H1 (cell line): ENCODE results near the gene FHAD1. TPM values are rescaled to one million over a fixed set of nuclear protein-coding genes. Genes with fewer than 3 reads are reported as not detected.

ENCODE experiments used
- CTCF ChIA-PET: fragments of 300-600 bp; sonication (Branson Sonifier 250); formaldehyde crosslinking; loops from one replicate; lab custom pipeline; 2021; ENCODE audit not compliant: partially characterized antibody; lab: Charles Lee
- POLR2A ChIA-PET: fragments of 300-600 bp; sonication (Branson Sonifier 250); formaldehyde crosslinking; loops from one replicate; lab custom pipeline; 2021; ENCODE audit warnings: inconsistent platforms; ENCODE audit not compliant: partially characterized antibody; lab: Charles Lee
- DNase-seq, 2 experiments: peaks; one replicate each; pipeline versions ENCODE4 v3.0.0 to v3.0.0-alpha.2; 2010 to 2022; ENCODE audit warnings: low spot score in 2 of 2, low read depth in 1 of 2, mixed read lengths in 1 of 2
- FAIRE-seq: peaks from 2 replicates; lab custom pipeline; 2011; peaks lifted over from hg19 to GRCh38; lab: Jason Lieb, UNC
- H2AFZ ChIP-seq: 2 replicates; pipeline ENCODE4 v1.8.1; 2012; ENCODE audit warnings: low read length, inconsistent platforms
- H2AK5ac ChIP-seq: 2 replicates; pipeline ENCODE4 v1.6.1; 2013; ENCODE audit warnings: low read depth, low read length
- H2BK120ac ChIP-seq: replicated peaks from 2 replicates; pipeline ENCODE3; 2013; ENCODE audit warnings: low read depth, low read length, inconsistent platforms
- H2BK12ac ChIP-seq: 2 replicates; pipeline ENCODE4 v1.6.1; 2013; ENCODE audit warnings: low read depth, low read length
- H2BK15ac ChIP-seq: 2 replicates; pipeline ENCODE4 v1.6.1; 2013; ENCODE audit warnings: low read length
- H2BK20ac ChIP-seq: 2 replicates; pipeline ENCODE4 v1.6.1; 2013; ENCODE audit warnings: low read length
- H2BK5ac ChIP-seq: 2 replicates; pipeline ENCODE4 v1.6.1; 2013; ENCODE audit warnings: low read depth, low read length
- H3K14ac ChIP-seq: 2 replicates; pipeline ENCODE4 v1.6.1; 2013; ENCODE audit warnings: inconsistent platforms; ENCODE audit not compliant: insufficient read length
- H3K18ac ChIP-seq: 2 replicates; pipeline ENCODE4 v1.6.1; 2013; ENCODE audit warnings: low read length; ENCODE audit errors: extremely low read depth
- H3K23ac ChIP-seq: 2 replicates; pipeline ENCODE4 v1.6.1; 2013; ENCODE audit warnings: inconsistent platforms; ENCODE audit not compliant: insufficient read length
- H3K23me2 ChIP-seq: 2 replicates; pipeline ENCODE4 v1.6.1; 2013; ENCODE audit warnings: low read depth, low read length
- H3K27ac ChIP-seq: 2 replicates; pipeline ENCODE4 v1.6.1; 2011; ENCODE audit warnings: low read depth, low read length, inconsistent platforms
- H3K27me3 ChIP-seq, 4 experiments: replicated peaks in 1 of 4; 1 replicate in 1 of 4; 2 replicates in 3 of 4; pipeline versions ENCODE4 v1.6.1 to v1.8.1; 2011 to 2013; ENCODE audit warnings: low read length in 3 of 4, mild to moderate bottlenecking in 3 of 4, inconsistent platforms in 2 of 4, mixed read lengths in 2 of 4, moderate library complexity in 1 of 4; ENCODE audit not compliant: control insufficient read depth in 3 of 4, insufficient read depth in 3 of 4; ENCODE audit errors: extremely low read depth in 1 of 4
- H3K36me3 ChIP-seq, 4 experiments: 2 replicates each; pipeline versions ENCODE4 v1.6.1 to v1.8.1; 2011 to 2013; ENCODE audit warnings: mild to moderate bottlenecking in 4 of 4, low read length in 3 of 4, moderate library complexity in 2 of 4, control low read depth in 1 of 4, inconsistent platforms in 1 of 4; ENCODE audit not compliant: insufficient read depth in 4 of 4, control insufficient read depth in 2 of 4
- H3K4ac ChIP-seq: replicated peaks from 2 replicates; pipeline ENCODE3; 2013; ENCODE audit warnings: low read length, low read depth, mixed read lengths, inconsistent platforms; ENCODE audit not compliant: insufficient read length
- H3K4me1 ChIP-seq, 4 experiments: replicated peaks in 1 of 4; 1 replicate in 1 of 4; 2 replicates in 3 of 4; pipeline versions ENCODE4 v1.6.1 to v1.8.1; 2011 to 2013; ENCODE audit warnings: low read length in 3 of 4, inconsistent platforms in 2 of 4, mixed read lengths in 1 of 4; ENCODE audit not compliant: insufficient read depth in 4 of 4, control insufficient read depth in 3 of 4
- H3K4me2 ChIP-seq, 2 experiments: 2 replicates each; pipeline versions ENCODE4 v1.6.1 to v1.8.1; 2011 to 2013; ENCODE audit warnings: low read depth in 2 of 2, low read length in 2 of 2, control low read depth in 1 of 2, inconsistent platforms in 1 of 2, mild to moderate bottlenecking in 1 of 2; ENCODE audit not compliant: insufficient read depth in 1 of 2
- H3K4me3 ChIP-seq, 4 experiments: fragments of 200-600, 300-600 bp in 1 of 4; sonication (generic), shearing (Covaris generic), sonication (Bioruptor Twin) in 1 of 4; 2 replicates each; pipeline versions ENCODE4 v1.5.1 to v1.8.1; 2011 to 2016; ENCODE audit warnings: low read length in 4 of 4, low read depth in 3 of 4, control low read depth in 2 of 4, inconsistent platforms in 2 of 4, mild to moderate bottlenecking in 2 of 4, mixed read lengths in 1 of 4, moderate library complexity in 1 of 4; ENCODE audit not compliant: insufficient read depth in 2 of 4; ENCODE audit errors: extremely low read depth in 1 of 4
- H3K56ac ChIP-seq: replicated peaks from 2 replicates; pipeline ENCODE3; 2013; ENCODE audit warnings: low read depth, mild to moderate bottlenecking, mixed read lengths, low read length, inconsistent platforms; ENCODE audit not compliant: insufficient read length
- H3K79me1 ChIP-seq: 2 replicates; pipeline ENCODE4 v1.6.1; 2013; ENCODE audit warnings: low read depth, low read length, control low read depth
- H3K79me2 ChIP-seq, 2 experiments: 2 replicates each; pipeline versions ENCODE4 v1.6.1 to v1.8.1; 2012 to 2013; ENCODE audit warnings: low read length in 2 of 2, mild to moderate bottlenecking in 2 of 2, inconsistent platforms in 1 of 2; ENCODE audit not compliant: insufficient read depth in 2 of 2, control insufficient read depth in 1 of 2
- H3K9ac ChIP-seq, 4 experiments: replicated peaks in 1 of 4; 1 replicate in 1 of 4; 2 replicates in 3 of 4; pipeline versions ENCODE4 v1.6.1 to v1.8.1; 2011 to 2013; ENCODE audit warnings: low read depth in 3 of 4, low read length in 3 of 4, control low read depth in 2 of 4, mild to moderate bottlenecking in 2 of 4, moderate library complexity in 2 of 4, inconsistent platforms in 1 of 4; ENCODE audit errors: extremely low read depth in 1 of 4
- H3K9me3 ChIP-seq, 2 experiments: 2 replicates each; pipeline versions ENCODE4 v1.6.1 to v1.8.1; 2012 to 2013; ENCODE audit warnings: mild to moderate bottlenecking in 2 of 2, moderate library complexity in 2 of 2, control low read depth in 1 of 2, inconsistent platforms in 1 of 2, low read depth in 1 of 2, low read length in 1 of 2, mixed read lengths in 1 of 2; ENCODE audit not compliant: insufficient read depth in 2 of 2
- H4K20me1 ChIP-seq, 2 experiments: replicated peaks in 1 of 2; 2 replicates each; pipeline versions ENCODE3 to v1.8.1; 2011 to 2013; ENCODE audit warnings: inconsistent platforms in 2 of 2, low read length in 2 of 2, mild to moderate bottlenecking in 1 of 2; ENCODE audit not compliant: insufficient read depth in 2 of 2, control insufficient read depth in 1 of 2
- H4K5ac ChIP-seq: 2 replicates; pipeline ENCODE4 v1.6.1; 2013; ENCODE audit warnings: low read length, low read depth, mixed read lengths, inconsistent platforms; ENCODE audit not compliant: insufficient read length
- H4K8ac ChIP-seq: 2 replicates; pipeline ENCODE4 v1.8.0; 2013; ENCODE audit warnings: mild to moderate bottlenecking, moderate library complexity, low read length, inconsistent platforms; ENCODE audit not compliant: insufficient read depth; ENCODE audit errors: extremely low read depth
- H4K91ac ChIP-seq: replicated peaks from 2 replicates; pipeline ENCODE3; 2013; ENCODE audit warnings: low read length, mixed read lengths, inconsistent platforms; ENCODE audit not compliant: insufficient read length
- RXRA ChIP-seq: IDR thresholded peaks from 2 replicates; pipeline ENCODE4 v1.6.1; 2011; ENCODE audit warnings: low read depth, mild to moderate bottlenecking, low read length, moderate library complexity; ENCODE audit not compliant: insufficient read depth
- SIRT6 ChIP-seq: IDR thresholded peaks from one replicate; pipeline ENCODE4 v1.7.1; 2012; ENCODE audit warnings: low read length, inconsistent platforms
- SIX5 ChIP-seq: IDR thresholded peaks from 2 replicates; pipeline ENCODE4 v1.6.1; 2011; ENCODE audit warnings: mild to moderate bottlenecking, low read depth, low read length
- SP4 ChIP-seq: IDR thresholded peaks from 2 replicates; pipeline ENCODE4 v1.6.1; 2012; ENCODE audit warnings: low read length, inconsistent platforms
- TCF12 ChIP-seq: IDR thresholded peaks from 2 replicates; pipeline ENCODE4 v1.6.1; 2011; ENCODE audit warnings: low read depth, mild to moderate bottlenecking, low read length
- WGBS, 2 experiments: shearing (Covaris generic) in 1 of 2; methylation state at CpG; one replicate each; pipeline versions ENCODE4 v1.1.6 to v1.1.7; 2013 to 2015; ENCODE audit warnings: low lambda C conversion rate in 2 of 2, mixed read lengths in 2 of 2, inconsistent platforms in 1 of 2, low coverage in 1 of 2, missing lambda C conversion rate in 1 of 2; ENCODE audit not compliant: insufficient replicate concordance in 2 of 2, insufficient coverage in 1 of 2, insufficient read length in 1 of 2; ENCODE audit errors: extremely low coverage in 1 of 2, missing lambda C conversion rate in 1 of 2; 5-methylcytosine and 5-hydroxymethylcytosine counted together
- polyA plus RNA-seq, 7 experiments: library from polyadenylated mRNA; depleted of rRNA in 3 of 7; stranded (reverse) in 5 of 7; unstranded in 2 of 7; fragments of >200 nt in 5 of 7; fragments of 200-250 nt in 2 of 7; gene quantifications; 1 replicate in 5 of 7; 2 replicates in 1 of 7; 4 replicates in 1 of 7; pipeline versions ENCODE4 v1.2.1 to v1.2.3, GENCODE V29; 2011 to 2013; ENCODE audit warnings: missing spikeins in 2 of 7, mixed read lengths in 2 of 7
- total RNA-seq: library from RNA; stranded (reverse); fragmentation: NEBNext Ultra II Directional; extraction: Animal tissue kit (Norgen Biotek cat#: 25700); gene quantifications from 2 replicates; pipeline ENCODE4 v1.2.1, GENCODE V29; 2021

Gene FHAD1
- total and polyA plus RNA-seq, 2 of the 8 experiments (the other 6 are each of a cell fraction or from before 2014, with no cell fraction given) = 0.39 to 0.69 TPM

- Histone ChIP-seq H4K20me1 (no peaks in the 10 kb centered on the region), H3K14ac (no peak overlapping the region), H3K4me1 (peaks cover 0 to 2% (median 0%) of the 10 kb centered on the region in 4 experiments; a peak in 1 of 7 replicates), H3K79me2 (no peaks in the 10 kb centered on the region), H2AK5ac (no peak overlapping the region; the same call in 1 of the 2 replicates), H2BK12ac (no peak overlapping the region; the same call in 1 of the 2 replicates), H3K9ac (no peak overlapping the region; a peak in 1 of 7 replicates), H4K5ac (no peak overlapping the region), H3K36me3 (peaks cover 1 to 5% (median 4%) of the 10 kb centered on the region in 4 experiments; a peak in 4 of 8 replicates)
- CTCF ChIA-PET = interaction anchor here (2.2 kb wide), 1 partner anchor 95 kb away, joined by 8 read pairs; no protein-coding TSS in a partner anchor
- POLR2A ChIA-PET = interaction anchor here (1.1 kb wide), 1 partner anchor 21 kb away, joined by 3 read pairs; no protein-coding TSS in a partner anchor
- no peak for TF ChIP-seq RXRA
- no peak for TF ChIP-seq SIRT6
- TF ChIP-seq SP4 = no peak
- TF ChIP-seq SIX5 = no peak
- TF ChIP-seq TCF12 = no peak
- TF ChIP-seq, all 59 proteins: peak for 0
- Histone ChIP-seq H3K27ac (no peak overlapping the region), H3K4me3 (no peak overlapping the region), H2BK5ac (no peak overlapping the region), H3K79me1 (no peaks in the 10 kb centered on the region), H2BK120ac (no peak overlapping the region), H4K91ac (no peak overlapping the region), H3K18ac (no peak overlapping the region), H4K8ac (no peak overlapping the region; the same call in 1 of the 2 replicates), H2BK15ac (no peak overlapping the region), H3K23me2 (peaks cover 2% of the 10 kb centered on the region; the same call in 1 of the 2 replicates), H2BK20ac (no peak overlapping the region), H3K23ac (no peak overlapping the region), H3K4me2 (no peak overlapping the region), H3K9me3 (no peaks in the 10 kb centered on the region), H3K56ac (no peak overlapping the region), H3K27me3 (no peaks in the 10 kb centered on the region), H3K4ac (no peak overlapping the region), H2AFZ (no peak overlapping the region)
- WGBS, 2 experiments = 86% methylated on average over 8 of the region's 8 CpGs; no CpG with 5 or more reads in 1 of the 2 experiments
- DNase-seq (no peak), FAIRE-seq (no peak)
Observed at GRCh38 chr1:15224259-15224869, 22.7 kb upstream of the FHAD1 start.
